CD4-positive, alpha-beta T cell treated with Interleukin-10 for 1 hour (primary cell): ENCODE measurements around the gene PDIA5.
"Not testable (repeated sequence)": the region's sequence is repeated elsewhere in the genome, so short reads cannot be mapped to it uniquely, and the experiment has no call there.

ENCODE experiments used
- DNase-seq: peaks from one replicate; pipeline ENCODE4 v3.0.0-alpha.2; 2020

The PDIA5 gene

GRCh38 chr3:123151853-123152420 lies 85.1 kb downstream of the PDIA5 start:
- DNase-seq = not testable (repeated sequence)

GRCh38 chr3:123152687-123153086 lies 85.9 kb downstream of the PDIA5 start:
- no peak for DNase-seq

GRCh38 chr3:123153125-123154019 lies 86.5 kb downstream of the PDIA5 start:
- no peak for DNase-seq

- no peak for DNase-seq
Observed at GRCh38 chr3:123154020-123154985, 87.5 kb downstream of the PDIA5 start.

- no peak for DNase-seq
Observed at GRCh38 chr3:123155471-123156011, 88.7 kb downstream of the PDIA5 start.

- DNase-seq = no peak
Observed at GRCh38 chr3:123156276-123156995, 89.6 kb downstream of the PDIA5 start.

GRCh38 chr3:123157209-123157597 lies 90.4 kb downstream of the PDIA5 start:
- no peak for DNase-seq

- DNase-seq = no peak
Observed at GRCh38 chr3:123157598-123158287, 90.9 kb downstream of the PDIA5 start.

GRCh38 chr3:123158330-123158729 lies 91.5 kb downstream of the PDIA5 start:
- no peak for DNase-seq

- no peak for DNase-seq
Observed at GRCh38 chr3:123158899-123159390, 92.1 kb downstream of the PDIA5 start.

- no peak for DNase-seq
Observed at GRCh38 chr3:123159926-123160635, 93.3 kb downstream of the PDIA5 start.

GRCh38 chr3:123161167-123161566 lies 94.3 kb downstream of the PDIA5 start:
- DNase-seq = no peak

GRCh38 chr3:123163141-123163540 lies 96.3 kb downstream of the PDIA5 start:
- no peak for DNase-seq

- DNase-seq = no peak
Observed at GRCh38 chr3:123165163-123165562, 98.3 kb downstream of the PDIA5 start.

GRCh38 chr3:123167686-123168085 lies 100.9 kb downstream of the PDIA5 start:
- no peak for DNase-seq

- no peak for DNase-seq
Observed at GRCh38 chr3:123168122-123168521, 101.3 kb downstream of the PDIA5 start.

GRCh38 chr3:123168605-123169004 lies 101.8 kb downstream of the PDIA5 start:
- DNase-seq = no peak

- DNase-seq = no peak
Observed at GRCh38 chr3:123169492-123169929, 102.7 kb downstream of the PDIA5 start.

GRCh38 chr3:123169930-123170329 lies 103.1 kb downstream of the PDIA5 start:
- DNase-seq = no peak

GRCh38 chr3:123180791-123181190 lies 114.0 kb downstream of the PDIA5 start:
- DNase-seq = no peak

- no peak for DNase-seq
Observed at GRCh38 chr3:123186695-123187094, 119.9 kb downstream of the PDIA5 start.
